HG03175 (cell line): ENCODE measurements around the gene CHCHD4.

Experiments used
- ATAC-seq: cut with Tn5 transposase; IDR thresholded peaks from one replicate; pipeline ENCODE4 v1.9.1; 2021; ENCODE audit warnings: mild to moderate bottlenecking, moderate library complexity; ENCODE audit not compliant: unreplicated experiment

CHCHD4 gene

GRCh38 chr3:14150491-14151230 lies 26.0 kb upstream of the CHCHD4 start:
- no peak for ATAC-seq

DNA sequence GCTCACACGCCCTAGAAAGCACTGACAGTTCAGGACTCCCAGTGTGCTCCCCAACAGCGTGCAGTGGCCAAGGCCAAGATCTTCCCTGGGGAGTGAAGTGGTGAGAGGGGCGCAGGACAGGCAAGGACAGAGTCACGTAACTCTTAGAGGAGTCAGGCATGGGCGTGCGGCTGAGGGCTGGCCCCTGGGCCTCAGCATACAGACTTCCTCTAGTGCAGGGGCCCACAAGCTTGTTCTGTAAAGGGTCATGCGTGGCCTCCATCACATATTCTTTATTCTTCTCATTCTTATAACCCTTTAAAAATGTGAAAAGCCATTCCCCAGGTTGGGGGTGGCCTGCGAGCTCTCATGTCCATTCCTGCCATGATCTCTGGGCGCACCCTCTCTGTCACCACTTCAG lies 25.4 kb upstream of the CHCHD4 start:
- ATAC-seq: no peak

DNA sequence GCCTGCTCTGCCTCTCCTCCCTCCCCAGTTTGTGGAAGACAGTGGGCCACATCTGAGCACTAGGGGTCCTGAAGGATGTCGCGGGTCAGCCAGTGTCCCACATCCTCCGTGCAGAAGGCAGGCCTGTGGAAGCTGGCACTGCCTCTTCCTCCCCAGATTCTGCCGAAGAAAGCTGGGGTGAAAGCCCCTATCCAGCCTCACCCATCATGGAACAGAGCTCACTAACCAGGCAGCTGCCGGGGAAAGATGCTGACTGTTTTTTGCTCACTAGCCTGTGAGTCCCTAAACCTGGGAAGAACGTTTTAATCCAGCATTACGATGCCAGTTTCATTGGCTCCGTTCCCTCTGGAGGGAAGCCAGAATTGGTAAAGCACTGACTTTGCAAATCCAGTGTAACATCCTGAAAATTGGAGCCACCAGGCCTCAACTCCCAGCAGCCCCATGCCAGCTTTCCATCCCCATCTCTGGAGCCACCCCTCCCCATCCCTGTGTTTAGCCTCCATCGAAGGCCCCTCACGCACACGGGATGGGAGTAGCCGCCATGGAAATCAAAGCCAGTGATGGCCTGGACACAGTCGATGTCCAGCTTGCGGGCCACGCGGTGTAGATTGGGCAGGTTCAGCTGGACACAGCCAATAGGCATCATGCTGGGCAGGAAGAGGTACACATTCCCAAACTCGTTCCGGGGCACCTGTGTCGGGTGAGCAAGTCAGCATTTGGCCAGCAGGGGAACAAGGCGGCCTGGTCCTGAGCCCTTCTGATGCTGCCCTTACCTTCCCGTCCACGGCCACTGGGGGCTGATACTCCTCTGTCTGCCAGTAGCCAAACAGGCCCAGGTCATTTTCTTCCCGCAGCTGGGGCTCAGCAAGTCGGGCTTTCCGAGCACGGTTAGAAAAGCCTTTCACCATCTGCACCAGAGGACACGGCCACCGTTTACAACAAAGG lies 23.6 kb upstream of the CHCHD4 start:
- ATAC-seq: no peak

- no peak for ATAC-seq
Measured at GRCh38 chr3:14147617-14148016, 22.9 kb upstream of the CHCHD4 start.

- ATAC-seq: no peak
Measured at GRCh38 chr3:14147066-14147435, 22.4 kb upstream of the CHCHD4 start.

DNA sequence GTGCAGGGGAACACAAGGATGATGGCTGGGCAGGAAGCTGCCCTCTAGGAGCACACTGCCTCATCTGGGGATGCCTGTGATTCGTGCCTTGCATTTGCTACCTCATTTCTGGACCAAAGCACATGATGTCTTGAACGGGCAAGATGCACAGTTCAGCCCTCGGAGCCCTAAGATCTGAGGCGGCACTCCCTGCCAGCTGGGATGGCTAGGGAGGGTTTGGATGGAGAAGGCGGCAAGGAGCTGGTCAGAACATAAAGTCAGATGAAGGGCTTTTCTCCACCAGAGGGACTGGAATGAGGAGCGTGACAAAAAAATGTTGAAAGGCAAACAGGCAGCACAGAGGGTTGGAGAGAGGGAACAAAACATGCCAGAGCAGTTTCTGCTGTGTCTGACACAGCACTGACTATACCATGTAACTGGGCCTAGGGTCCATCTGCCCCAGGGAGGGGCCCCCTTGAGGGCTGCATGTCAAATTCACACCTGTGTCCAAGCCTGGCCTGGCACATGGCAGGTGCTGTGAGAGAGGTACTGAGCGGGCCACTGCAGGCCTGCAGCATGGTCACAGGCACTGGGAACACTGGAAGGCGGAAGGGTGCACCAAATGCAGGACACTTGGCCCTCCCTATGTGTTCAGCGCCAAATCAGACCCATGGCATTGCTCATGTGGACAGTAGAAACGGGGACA lies 21.9 kb upstream of the CHCHD4 start:
- ATAC-seq: no peak

DNA sequence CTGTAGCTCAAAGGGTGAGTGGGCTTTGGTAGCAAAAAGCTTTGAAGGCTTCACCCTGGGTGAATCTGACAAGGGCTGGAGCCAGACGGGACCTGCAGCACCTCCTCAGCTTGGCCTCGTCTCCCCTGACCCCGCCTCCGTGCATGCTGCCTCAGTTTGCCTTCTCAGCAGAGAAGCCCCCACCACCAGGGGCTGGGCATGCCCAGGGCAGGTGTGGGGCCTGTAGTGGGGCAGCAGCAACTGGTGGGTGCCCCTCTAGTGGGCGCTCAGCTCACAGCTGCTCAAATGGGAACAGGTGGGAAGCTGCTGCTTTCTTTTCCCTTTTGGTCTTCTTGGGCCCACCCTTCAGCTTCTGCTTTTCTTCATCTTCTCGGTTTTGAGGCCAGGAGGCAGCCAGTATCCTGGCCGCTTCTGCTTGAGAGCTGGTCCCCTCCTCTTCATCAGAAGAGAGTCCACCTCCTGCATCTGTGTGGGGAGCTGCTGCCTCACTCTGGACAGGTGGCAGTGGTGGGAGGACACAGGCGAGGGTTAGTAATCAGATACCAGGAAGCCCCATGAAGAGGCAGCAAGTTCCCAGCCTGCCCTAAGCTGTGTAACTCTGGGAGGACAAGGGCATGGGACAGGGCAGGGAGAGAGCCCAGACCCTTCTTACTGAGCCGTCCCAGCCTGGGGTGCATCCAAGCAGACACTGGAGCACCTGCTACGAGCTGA lies 21.2 kb upstream of the CHCHD4 start:
- ATAC-seq: no peak

- ATAC-seq: no peak
Measured at GRCh38 chr3:14145236-14145635, 20.6 kb upstream of the CHCHD4 start.

DNA sequence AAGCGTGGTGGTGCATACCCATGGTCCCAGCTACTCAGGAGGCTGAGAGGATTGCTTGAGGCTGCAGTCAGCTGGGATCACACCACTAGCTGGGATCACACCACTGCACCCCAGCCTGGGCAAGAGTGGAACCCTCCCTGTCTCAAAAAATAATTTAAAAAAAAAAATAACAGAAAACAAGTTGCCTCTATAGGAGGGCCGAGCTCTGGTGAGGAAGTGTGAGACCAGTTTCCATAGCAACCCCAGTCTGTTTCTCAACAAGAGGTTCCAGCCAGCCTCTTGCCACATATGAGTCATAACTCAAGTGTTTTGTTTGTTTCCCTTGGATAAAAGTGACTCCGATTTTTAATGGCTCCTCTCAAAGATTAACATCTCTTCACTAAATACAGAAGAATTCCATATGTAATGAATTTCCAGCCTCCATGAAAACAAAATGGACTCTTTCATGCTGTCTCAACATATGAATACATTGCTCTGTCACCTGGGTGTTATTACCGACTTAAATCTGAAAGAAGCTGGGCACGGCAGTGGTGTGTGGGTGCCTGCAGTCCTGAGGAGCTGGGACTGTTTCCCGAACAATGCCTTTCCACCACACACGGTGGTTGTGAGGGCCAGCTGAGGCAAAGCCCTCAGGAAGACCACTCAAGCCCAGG lies 19.9 kb upstream of the CHCHD4 start:
- ATAC-seq: peak; percentile 96

- ATAC-seq: no peak
Measured at GRCh38 chr3:14143271-14144225, 18.9 kb upstream of the CHCHD4 start.

DNA sequence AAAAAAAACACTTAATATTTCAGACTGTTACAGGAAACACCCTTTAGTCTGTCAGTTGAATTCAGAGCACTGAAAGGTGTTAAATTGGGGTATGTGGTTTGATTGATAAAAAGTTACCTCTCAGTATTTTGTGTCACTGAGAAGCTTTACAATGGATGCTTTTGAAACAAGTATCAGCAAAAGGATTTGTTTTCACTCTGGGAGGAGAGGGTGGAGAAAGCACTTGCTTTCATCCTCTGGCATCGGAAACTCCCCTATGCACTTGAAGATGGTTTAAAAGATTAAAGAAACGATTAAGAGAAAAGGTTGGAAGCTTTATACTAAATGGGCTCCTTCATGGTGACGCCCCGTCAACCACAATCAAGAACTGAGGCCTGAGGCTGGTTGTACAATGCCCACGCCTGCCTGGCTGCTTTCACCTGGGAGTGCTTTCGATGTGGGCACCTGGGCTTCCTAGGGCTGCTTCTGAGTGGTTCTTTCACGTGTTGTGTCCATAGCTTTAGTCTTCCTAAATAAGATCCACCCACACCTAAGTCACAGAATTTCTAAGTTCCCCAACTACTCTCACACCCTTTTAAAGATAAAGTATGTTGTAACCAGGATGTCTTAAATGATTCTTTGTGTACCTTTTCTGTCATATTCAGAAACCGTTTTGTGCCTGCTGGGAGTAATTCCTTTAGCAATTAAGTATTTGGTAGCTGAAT lies 18.0 kb upstream of the CHCHD4 start:
- no peak for ATAC-seq

DNA sequence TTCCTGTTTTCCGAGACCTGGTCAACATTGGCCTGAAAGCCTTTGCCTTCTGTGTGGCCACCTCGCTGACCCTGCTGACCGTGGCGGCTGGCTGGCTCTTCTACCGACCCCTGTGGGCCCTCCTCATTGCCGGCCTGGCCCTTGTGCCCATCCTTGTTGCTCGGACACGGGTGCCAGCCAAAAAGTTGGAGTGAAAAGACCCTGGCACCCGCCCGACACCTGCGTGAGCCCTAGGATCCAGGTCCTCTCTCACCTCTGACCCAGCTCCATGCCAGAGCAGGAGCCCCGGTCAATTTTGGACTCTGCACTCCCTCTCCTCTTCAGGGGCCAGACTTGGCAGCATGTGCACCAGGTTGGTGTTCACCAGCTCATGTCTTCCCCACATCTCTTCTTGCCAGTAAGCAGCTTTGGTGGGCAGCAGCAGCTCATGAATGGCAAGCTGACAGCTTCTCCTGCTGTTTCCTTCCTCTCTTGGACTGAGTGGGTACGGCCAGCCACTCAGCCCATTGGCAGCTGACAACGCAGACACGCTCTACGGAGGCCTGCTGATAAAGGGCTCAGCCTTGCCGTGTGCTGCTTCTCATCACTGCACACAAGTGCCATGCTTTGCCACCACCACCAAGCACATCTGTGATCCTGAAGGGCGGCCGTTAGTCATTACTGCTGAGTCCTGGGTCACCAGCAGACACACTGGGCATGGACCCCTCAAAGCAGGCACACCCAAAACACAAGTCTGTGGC lies 17.1 kb upstream of the CHCHD4 start:
- no peak for ATAC-seq

- no peak for ATAC-seq
Measured at GRCh38 chr3:14141144-14141543, 16.5 kb upstream of the CHCHD4 start.

DNA sequence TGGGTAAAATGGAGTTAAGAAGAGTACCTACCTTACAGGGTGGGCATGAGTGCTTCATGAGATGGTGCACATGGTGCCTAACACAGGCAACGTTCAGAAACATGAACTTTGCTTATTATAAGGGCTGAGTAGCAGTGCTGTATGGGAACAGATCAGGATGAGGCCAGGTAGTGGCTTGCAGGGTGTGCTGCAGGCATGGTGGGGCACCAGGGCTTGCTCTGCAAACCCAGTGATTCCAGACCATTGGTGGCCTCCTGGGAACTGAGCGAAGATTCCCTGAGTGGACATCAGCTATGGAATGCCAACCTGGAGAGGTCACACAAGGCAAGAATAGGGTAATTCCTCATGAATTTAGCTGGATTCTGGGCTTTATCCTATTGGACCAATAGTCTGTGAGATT lies 16.0 kb upstream of the CHCHD4 start:
- ATAC-seq: no peak

GRCh38 chr3:14139771-14140170 lies 15.1 kb upstream of the CHCHD4 start:
- no peak for ATAC-seq

DNA sequence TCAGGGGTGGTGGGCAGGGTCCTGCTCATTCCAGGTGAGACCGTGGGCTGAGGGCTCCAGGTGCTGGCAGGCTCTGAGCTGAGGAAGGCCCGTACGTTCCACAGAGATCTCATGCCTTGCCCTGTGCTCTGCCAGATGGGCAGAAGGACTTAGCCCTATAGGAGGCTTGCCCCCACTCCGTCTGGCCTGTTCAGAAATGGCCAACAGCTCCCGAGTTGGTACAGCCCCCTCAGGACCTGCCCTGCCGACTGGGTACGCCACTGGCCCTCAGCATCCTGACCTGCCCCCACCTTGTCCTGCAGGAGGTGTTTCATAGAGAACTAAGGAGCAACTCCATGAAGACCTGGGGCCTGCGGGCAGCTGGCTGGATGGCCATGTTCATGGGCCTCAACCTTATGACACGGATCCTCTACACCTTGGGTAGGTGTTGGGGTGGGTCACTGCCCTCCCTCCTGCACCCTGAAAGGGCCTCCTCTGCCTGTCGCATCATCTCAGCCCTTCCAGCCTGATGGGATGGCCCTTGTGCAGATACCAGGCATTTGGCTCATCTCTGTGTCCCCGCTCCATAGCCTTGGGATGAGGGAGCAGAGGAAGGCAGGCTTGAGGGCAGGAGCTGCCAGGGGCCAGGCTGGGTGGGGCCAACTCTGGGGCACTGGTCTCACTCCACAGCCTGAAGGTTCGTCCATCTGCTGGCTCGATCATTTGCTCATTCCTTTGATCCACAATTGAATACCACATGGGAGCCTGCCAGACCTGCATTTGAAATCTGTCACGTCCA lies 14.4 kb upstream of the CHCHD4 start:
- no peak for ATAC-seq
